H1 (cell line): ENCODE results near the gene RBM38.

Experiments
- EP300 ChIP-seq, 2 experiments: IDR thresholded peaks; 1 replicate in 1 of 2; 2 replicates in 1 of 2; pipeline ENCODE4 v1.6.1; 2011 to 2012; ENCODE audit warnings: low read depth in 2 of 2, low read length in 2 of 2, mild to moderate bottlenecking in 2 of 2, borderline replicate concordance in 1 of 2, inconsistent platforms in 1 of 2, moderate library complexity in 1 of 2
- HDAC6 ChIP-seq: IDR thresholded peaks from one replicate; pipeline ENCODE4 v1.7.1; 2012; ENCODE audit warnings: low read depth, mild to moderate bottlenecking, inconsistent platforms, low read length, moderate library complexity
- POLR2AphosphoS5 ChIP-seq: IDR thresholded peaks from 2 replicates; pipeline ENCODE4 v1.6.1; 2011; ENCODE audit warnings: low read depth, low read length
- POU5F1 ChIP-seq: IDR thresholded peaks from 2 replicates; pipeline ENCODE4 v1.6.1; 2011; ENCODE audit warnings: low read depth, mild to moderate bottlenecking, low read length, moderate library complexity
- RBBP5 ChIP-seq: IDR thresholded peaks from 2 replicates; pipeline ENCODE4 v1.7.1; 2012; ENCODE audit warnings: low read depth, mild to moderate bottlenecking, inconsistent platforms, low read length, moderate library complexity, borderline replicate concordance
- SP1 ChIP-seq: IDR thresholded peaks from 2 replicates; pipeline ENCODE4 v1.6.1; 2011; ENCODE audit warnings: low read depth, low read length
- YY1 ChIP-seq: IDR thresholded peaks from 2 replicates; pipeline ENCODE4 v1.6.1; 2011; ENCODE audit warnings: low read depth, mild to moderate bottlenecking, low read length
- ZNF274 ChIP-seq: IDR thresholded peaks from 2 replicates; pipeline ENCODE4 v1.7.0; 2012; ENCODE audit warnings: low read length, borderline replicate concordance; ENCODE audit errors: extremely low read depth
- TF ChIP-seq, protein P1 (sequence below): IDR thresholded peaks from 2 replicates; pipeline ENCODE4 v1.6.1; 2011; ENCODE audit warnings: low read length, improper control_type of control experiment
- TF ChIP-seq, protein P2 (sequence below), 3 experiments: IDR thresholded peaks; 1 replicate in 2 of 3; 2 replicates in 1 of 3; pipeline versions ENCODE4 v1.5.1 to v1.6.1; 2011; ENCODE audit warnings: low read length in 3 of 3, mild to moderate bottlenecking in 3 of 3, inconsistent platforms in 2 of 3, low read depth in 1 of 3, moderate library complexity in 1 of 3; ENCODE audit not compliant: insufficient read depth in 1 of 3; ENCODE audit errors: control extremely low read depth in 1 of 3

DNA sequence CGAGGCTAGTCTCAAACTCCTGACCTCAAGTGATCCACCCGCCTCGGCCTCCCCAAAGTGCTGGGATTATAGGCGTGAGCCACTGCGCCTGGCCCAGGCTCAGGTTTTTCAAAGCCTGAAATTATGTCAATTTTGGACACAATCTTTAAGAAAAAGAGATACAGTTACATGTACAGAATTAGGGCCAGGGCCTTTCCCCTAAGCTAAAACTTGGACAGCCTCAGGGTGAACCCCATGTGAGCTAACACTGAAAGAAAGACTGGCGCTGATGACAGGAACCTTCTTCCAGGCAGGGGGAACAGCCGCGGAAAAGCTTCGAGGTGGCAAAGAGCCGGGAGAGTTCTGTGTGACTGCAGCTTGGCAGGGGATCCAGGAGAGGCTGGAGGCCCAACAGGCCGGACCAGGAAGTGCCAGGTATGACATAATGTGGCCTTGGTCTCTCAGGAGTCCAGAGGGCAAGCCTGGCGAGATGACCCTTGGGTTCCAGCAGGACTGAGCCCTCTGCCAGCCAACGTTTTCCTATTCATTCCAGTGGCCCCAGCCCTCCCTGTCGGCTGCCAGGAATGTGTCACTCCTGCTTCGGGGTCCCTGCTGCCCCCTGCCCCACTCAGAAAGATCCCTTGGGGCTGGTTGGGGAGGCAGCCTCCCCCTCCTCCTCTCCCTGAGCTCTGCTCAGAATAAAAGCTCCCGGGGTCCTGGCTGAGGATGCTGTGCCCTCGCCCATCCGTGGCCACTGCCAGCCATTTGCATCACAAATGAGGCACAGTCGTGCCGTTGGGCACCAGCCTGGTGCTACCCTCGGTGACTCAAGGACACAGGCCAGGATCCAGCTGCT, 37.3 kb downstream of the RBM38 start:
- no peak for TF ChIP-seq RBBP5
- TF ChIP-seq, protein P1, sequence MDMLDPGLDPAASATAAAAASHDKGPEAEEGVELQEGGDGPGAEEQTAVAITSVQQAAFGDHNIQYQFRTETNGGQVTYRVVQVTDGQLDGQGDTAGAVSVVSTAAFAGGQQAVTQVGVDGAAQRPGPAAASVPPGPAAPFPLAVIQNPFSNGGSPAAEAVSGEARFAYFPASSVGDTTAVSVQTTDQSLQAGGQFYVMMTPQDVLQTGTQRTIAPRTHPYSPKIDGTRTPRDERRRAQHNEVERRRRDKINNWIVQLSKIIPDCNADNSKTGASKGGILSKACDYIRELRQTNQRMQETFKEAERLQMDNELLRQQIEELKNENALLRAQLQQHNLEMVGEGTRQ, result no peak
- TF ChIP-seq, protein P2, sequence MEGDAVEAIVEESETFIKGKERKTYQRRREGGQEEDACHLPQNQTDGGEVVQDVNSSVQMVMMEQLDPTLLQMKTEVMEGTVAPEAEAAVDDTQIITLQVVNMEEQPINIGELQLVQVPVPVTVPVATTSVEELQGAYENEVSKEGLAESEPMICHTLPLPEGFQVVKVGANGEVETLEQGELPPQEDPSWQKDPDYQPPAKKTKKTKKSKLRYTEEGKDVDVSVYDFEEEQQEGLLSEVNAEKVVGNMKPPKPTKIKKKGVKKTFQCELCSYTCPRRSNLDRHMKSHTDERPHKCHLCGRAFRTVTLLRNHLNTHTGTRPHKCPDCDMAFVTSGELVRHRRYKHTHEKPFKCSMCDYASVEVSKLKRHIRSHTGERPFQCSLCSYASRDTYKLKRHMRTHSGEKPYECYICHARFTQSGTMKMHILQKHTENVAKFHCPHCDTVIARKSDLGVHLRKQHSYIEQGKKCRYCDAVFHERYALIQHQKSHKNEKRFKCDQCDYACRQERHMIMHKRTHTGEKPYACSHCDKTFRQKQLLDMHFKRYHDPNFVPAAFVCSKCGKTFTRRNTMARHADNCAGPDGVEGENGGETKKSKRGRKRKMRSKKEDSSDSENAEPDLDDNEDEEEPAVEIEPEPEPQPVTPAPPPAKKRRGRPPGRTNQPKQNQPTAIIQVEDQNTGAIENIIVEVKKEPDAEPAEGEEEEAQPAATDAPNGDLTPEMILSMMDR (IDR thresholded peaks at IDR 0.05; ENCODE audit: control extremely low read depth in 1 of 3, insufficient read depth in 1 of 3, low read depth in 1 of 3, low read length in 3 of 3), result no peak
- no peak for TF ChIP-seq HDAC6
- no peak for TF ChIP-seq POU5F1
- TF ChIP-seq YY1, result no peak
- no peak for TF ChIP-seq POLR2AphosphoS5
- no peak for TF ChIP-seq ZNF274
- no peak for TF ChIP-seq SP1
- no peak for TF ChIP-seq EP300 (IDR thresholded peaks at IDR 0.05; ENCODE audit: borderline replicate concordance in 1 of 2, low read depth in 2 of 2, low read length in 2 of 2)
